HG02642 (cell line): ENCODE measurements around the gene KLHL17.
A peak's percentile ranks its signal among the peaks of the same experiment; 100 is the strongest.

Experiments
- ATAC-seq: cut with Tn5 transposase; IDR thresholded peaks from one replicate; pipeline ENCODE4 v1.9.1; 2021; ENCODE audit warnings: mild to moderate bottlenecking; ENCODE audit not compliant: unreplicated experiment, poor library complexity

Gene KLHL17

GRCh38 chr1:960363-961131, at the start of gene KLHL17:
Gene KLHL17, plus strand, starts transcription at chr1:960584. Its CDS starts 110 bp downstream, at chr1:960694.
- peak; percentile 43 for ATAC-seq

- ATAC-seq, result no peak
These were observed 49.3 kb upstream of the KLHL17 start for GRCh38 chr1:910881-911721.

GRCh38 chr1:911875-912739, 48.3 kb upstream of the KLHL17 start:
- ATAC-seq, result no peak

- no peak for ATAC-seq
These were observed 47.6 kb upstream of the KLHL17 start for GRCh38 chr1:912740-913301.

GRCh38 chr1:913491-914130, 46.8 kb upstream of the KLHL17 start:
- no peak for ATAC-seq

GRCh38 chr1:914131-914890, 46.1 kb upstream of the KLHL17 start:
- no peak for ATAC-seq

- ATAC-seq, result no peak
These were observed 45.5 kb upstream of the KLHL17 start for GRCh38 chr1:914891-915280.

- ATAC-seq, result no peak
These were observed 44.9 kb upstream of the KLHL17 start for GRCh38 chr1:915295-916172.

- no peak for ATAC-seq
These were observed 44.0 kb upstream of the KLHL17 start for GRCh38 chr1:916173-917075.

GRCh38 chr1:917076-917459, 43.3 kb upstream of the KLHL17 start:
- no peak for ATAC-seq

- ATAC-seq, result no peak
These were observed 42.8 kb upstream of the KLHL17 start for GRCh38 chr1:917466-918091.

GRCh38 chr1:918353-918752, 42.0 kb upstream of the KLHL17 start:
- no peak for ATAC-seq

GRCh38 chr1:918843-919242, 41.5 kb upstream of the KLHL17 start:
- no peak for ATAC-seq

GRCh38 chr1:919271-919872, 41.0 kb upstream of the KLHL17 start:
- ATAC-seq, result no peak

- ATAC-seq, result no peak
These were observed 40.4 kb upstream of the KLHL17 start for GRCh38 chr1:920010-920409.

- ATAC-seq, result no peak
These were observed 39.9 kb upstream of the KLHL17 start for GRCh38 chr1:920521-920920.
